ENCODE data around the gene NF2.

NF2 gene

GRCh38 chr22:29665486-29665885, 62.1 kb downstream of the NF2 start:
- no peak for DNase-seq (ENCODE audit: low spot score)

- no peak for DNase-seq (ENCODE audit: low spot score)
These were observed 65.2 kb downstream of the NF2 start for GRCh38 chr22:29668673-29669072.

GRCh38 chr22:29670626-29671025, 67.2 kb downstream of the NF2 start:
- no peak for DNase-seq (ENCODE audit: low spot score)

GRCh38 chr22:29673361-29674066, 70.1 kb downstream of the NF2 start:
- DNase-seq (ENCODE audit: low spot score), result no peak

GRCh38 chr22:29674121-29674520, 70.7 kb downstream of the NF2 start:
- no peak for DNase-seq (ENCODE audit: low spot score)

- DNase-seq (ENCODE audit: low spot score), result no peak
These were observed 75.9 kb downstream of the NF2 start for GRCh38 chr22:29679316-29679715.

- no peak for DNase-seq (ENCODE audit: low spot score)
These were observed 80.1 kb downstream of the NF2 start for GRCh38 chr22:29683536-29683935.

- no peak for DNase-seq (ENCODE audit: low spot score)
These were observed 80.8 kb downstream of the NF2 start for GRCh38 chr22:29684244-29684643.

- no peak for DNase-seq (ENCODE audit: low spot score)
These were observed 85.9 kb downstream of the NF2 start for GRCh38 chr22:29689206-29689879.

- DNase-seq (ENCODE audit: low spot score), result no peak
These were observed 86.4 kb downstream of the NF2 start for GRCh38 chr22:29689880-29690213.

GRCh38 chr22:29690476-29690875, 87.0 kb downstream of the NF2 start:
- DNase-seq (ENCODE audit: low spot score), result no peak

GRCh38 chr22:29691636-29692326, 88.3 kb downstream of the NF2 start:
- DNase-seq (ENCODE audit: low spot score), result no peak

- no peak for DNase-seq (ENCODE audit: low spot score)
These were observed 88.9 kb downstream of the NF2 start for GRCh38 chr22:29692327-29692640.

GRCh38 chr22:29693161-29693560, 89.7 kb downstream of the NF2 start:
- DNase-seq (ENCODE audit: low spot score), result no peak

GRCh38 chr22:29693671-29694070, 90.2 kb downstream of the NF2 start:
- DNase-seq (ENCODE audit: low spot score), result no peak

- DNase-seq (ENCODE audit: low spot score), result no peak
These were observed 91.9 kb downstream of the NF2 start for GRCh38 chr22:29695129-29695926.

GRCh38 chr22:29697853-29698598, 94.6 kb downstream of the NF2 start:
- DNase-seq (ENCODE audit: low spot score), result no peak

GRCh38 chr22:29700206-29700899, 96.9 kb downstream of the NF2 start:
- DNase-seq (ENCODE audit: low spot score), result no peak

- DNase-seq (ENCODE audit: low spot score), result no peak
These were observed 97.4 kb downstream of the NF2 start for GRCh38 chr22:29700900-29701154.

GRCh38 chr22:29701155-29701999, 97.9 kb downstream of the NF2 start:
- peak; percentile 44 for DNase-seq (ENCODE audit: low spot score)
